Measurements from ENCODE around the gene OPN1MW2. TPM values are rescaled to one million over a fixed set of nuclear protein-coding genes. Genes with fewer than 3 reads are reported as not detected.
"Not testable (repeated sequence)": the region's sequence is repeated elsewhere in the genome, so short reads cannot be mapped to it uniquely, and the experiment has no call there.

OPN1MW2 gene
- total RNA-seq, 1 experiment from 2014 or later: not detected

DNA sequence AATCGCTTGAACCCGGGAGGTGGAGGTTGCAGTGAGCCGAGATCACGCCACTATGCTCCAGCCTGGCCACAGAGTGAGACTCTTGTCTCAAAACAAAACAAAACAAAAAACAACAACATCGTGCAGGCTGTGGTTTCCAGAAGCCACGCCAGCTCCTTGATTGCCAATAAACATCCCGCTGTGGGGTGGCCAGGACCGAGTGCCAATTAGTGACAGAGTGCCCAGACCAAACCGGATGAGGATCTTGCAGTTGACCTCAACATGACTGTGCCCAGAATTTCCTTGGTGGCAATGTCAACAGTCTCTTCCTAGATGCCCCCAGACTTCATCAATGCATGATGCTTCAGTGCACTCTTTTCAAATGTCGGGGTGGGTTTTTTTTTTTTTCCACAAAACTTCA, 39.2 kb downstream of the OPN1MW2 start:
- not testable (repeated sequence) for H4K20me1 ChIP-seq (ENCODE audit: control insufficient read depth, insufficient read depth, insufficient read length); H3K4me2 ChIP-seq (ENCODE audit: insufficient read depth, insufficient read length, low read length); H3K36me3 Mint-ChIP-seq (ENCODE audit: insufficient read depth in 1 of 3, low read depth in 3 of 3); H2AK5ac ChIP-seq (ENCODE audit: insufficient read length, low read length); H3K56ac ChIP-seq (ENCODE audit: insufficient read length, low read depth, low read length); H3K23me2 ChIP-seq (ENCODE audit: insufficient read length, low read depth, low read length, poor library complexity, severe bottlenecking); H3K27me3 ChIP-seq (ENCODE audit: insufficient read depth, low read length); H2BK120ac ChIP-seq (ENCODE audit: low read depth, low read length, poor library complexity, severe bottlenecking); H3K9me3 ChIP-seq (ENCODE audit: control insufficient read depth, low read depth, low read length); H2BK5ac ChIP-seq (ENCODE audit: insufficient read length, low read length); H2AFZ ChIP-seq (ENCODE audit: low read length); H3K9ac ChIP-seq (ENCODE audit: extremely low read depth, insufficient read length, low read length); H3K4me1 Mint-ChIP-seq; H3K4me3 Mint-ChIP-seq; H4K5ac ChIP-seq (ENCODE audit: insufficient read length, low read depth, low read length); H3K4me1 ChIP-seq (ENCODE audit: insufficient read depth, low read length); H3K18ac ChIP-seq (ENCODE audit: insufficient read length, low read depth, low read length); H3T11ph ChIP-seq (ENCODE audit: low read length); H3K27me3 Mint-ChIP-seq (ENCODE audit: low read depth); H2BK20ac ChIP-seq (ENCODE audit: low read depth, low read length, poor library complexity, severe bottlenecking); H3K23ac ChIP-seq (ENCODE audit: insufficient read length, low read depth, low read length); H3K9me3 Mint-ChIP-seq; H3K14ac ChIP-seq (ENCODE audit: insufficient read depth, low read length); H3K27ac ChIP-seq (ENCODE audit: insufficient read length, low read depth, low read length); H3K4ac ChIP-seq (ENCODE audit: low read depth, low read length); H2BK15ac ChIP-seq (ENCODE audit: low read depth, low read length); H4K91ac ChIP-seq (ENCODE audit: insufficient read length, low read depth, low read length); H2BK12ac ChIP-seq (ENCODE audit: insufficient read length, low read depth, low read length); DNase-seq; H4K8ac ChIP-seq (replicated peaks; ENCODE audit: insufficient read length, low read depth, low read length); H3K79me2 ChIP-seq (ENCODE audit: insufficient read depth, low read length); H3K79me1 ChIP-seq (ENCODE audit: insufficient read depth, low read depth, low read length, poor library complexity, severe bottlenecking); H3K27ac Mint-ChIP-seq
- WGBS (ENCODE audit: extremely low coverage, insufficient read length, low lambda C conversion rate): no CpG with 5 or more reads among the region's 10 CpGs

DNA sequence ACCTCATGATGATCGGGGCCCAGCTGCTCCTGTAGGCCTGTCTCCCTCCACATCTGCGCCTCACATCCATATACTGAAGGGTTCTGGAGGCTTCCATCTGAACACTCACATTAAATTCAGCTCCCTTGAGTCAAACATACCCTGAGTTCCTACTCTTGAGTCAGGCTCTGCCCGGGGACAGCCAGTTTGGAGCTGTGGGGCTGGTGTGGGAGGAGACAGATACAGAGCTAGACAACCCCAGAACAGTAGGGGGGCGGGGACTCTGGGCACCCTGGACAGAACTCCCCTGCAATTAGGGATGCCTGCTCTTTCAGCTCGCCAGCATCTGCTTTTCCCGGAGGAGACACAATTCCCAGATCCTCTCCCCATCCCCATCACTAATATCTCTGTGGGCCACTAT, 43.5 kb downstream of the OPN1MW2 start:
- DNase-seq; H3K27me3 ChIP-seq (ENCODE audit: insufficient read depth, low read length); H3K27ac Mint-ChIP-seq; H3K9ac ChIP-seq (ENCODE audit: extremely low read depth, insufficient read length, low read length); H3K4me2 ChIP-seq (ENCODE audit: insufficient read depth, insufficient read length, low read length); H2AFZ ChIP-seq (ENCODE audit: low read length); H2BK120ac ChIP-seq (ENCODE audit: low read depth, low read length, poor library complexity, severe bottlenecking); H3K23ac ChIP-seq (ENCODE audit: insufficient read length, low read depth, low read length); H3K4me1 ChIP-seq (ENCODE audit: insufficient read depth, low read length); H3K27ac ChIP-seq (ENCODE audit: insufficient read length, low read depth, low read length); H2AK5ac ChIP-seq (ENCODE audit: insufficient read length, low read length); H3T11ph ChIP-seq (ENCODE audit: low read length); H3K4me3 Mint-ChIP-seq; H3K79me1 ChIP-seq (ENCODE audit: insufficient read depth, low read depth, low read length, poor library complexity, severe bottlenecking); H3K4ac ChIP-seq (ENCODE audit: low read depth, low read length); H3K36me3 Mint-ChIP-seq (ENCODE audit: insufficient read depth in 1 of 3, low read depth in 3 of 3); H4K20me1 ChIP-seq (ENCODE audit: control insufficient read depth, insufficient read depth, insufficient read length); H3K79me2 ChIP-seq (ENCODE audit: insufficient read depth, low read length); H2BK5ac ChIP-seq (ENCODE audit: insufficient read length, low read length); H3K4me1 Mint-ChIP-seq; H3K9me3 Mint-ChIP-seq; H3K27me3 Mint-ChIP-seq (ENCODE audit: low read depth); H2BK12ac ChIP-seq (ENCODE audit: insufficient read length, low read depth, low read length); H4K91ac ChIP-seq (ENCODE audit: insufficient read length, low read depth, low read length); H4K5ac ChIP-seq (ENCODE audit: insufficient read length, low read depth, low read length); H2BK15ac ChIP-seq (ENCODE audit: low read depth, low read length); H3K18ac ChIP-seq (ENCODE audit: insufficient read length, low read depth, low read length); H3K9me3 ChIP-seq (ENCODE audit: control insufficient read depth, low read depth, low read length); H4K8ac ChIP-seq (replicated peaks; ENCODE audit: insufficient read length, low read depth, low read length); H2BK20ac ChIP-seq (ENCODE audit: low read depth, low read length, poor library complexity, severe bottlenecking); H3K23me2 ChIP-seq (ENCODE audit: insufficient read length, low read depth, low read length, poor library complexity, severe bottlenecking); H3K14ac ChIP-seq (ENCODE audit: insufficient read depth, low read length); H3K56ac ChIP-seq (ENCODE audit: insufficient read length, low read depth, low read length): not testable (repeated sequence)
- WGBS (ENCODE audit: extremely low coverage, insufficient read length, low lambda C conversion rate): no CpG with 5 or more reads among the region's 6 CpGs
